ENCODE data around the gene CREBL2. TPM values are rescaled to one million over a fixed set of nuclear protein-coding genes. Genes with fewer than 3 reads are reported as not detected.
A peak's percentile ranks its signal among the peaks of the same experiment; 100 is the strongest.
"Not testable (repeated sequence)": the region's sequence is repeated elsewhere in the genome, so short reads cannot be mapped to it uniquely, and the experiment has no call there.

Gene CREBL2
- total RNA-seq = 10 to 100 TPM; 35.1 to 35.5 TPM
- 10 to 100 TPM; 36.5 to 46.8 (median 44.7) TPM for polyA plus RNA-seq
- total RNA-seq = 37.6 to 102 (median 53.6) reads per million in 6 experiments

GRCh38 chr12:12611512-12612306 lies at the start of gene CREBL2:
Gene CREBL2 (plus strand): TSS chr12:12611876. CDS start chr12:12612173, 297 bp downstream.
- peak within 1 kb of the TSS; percentile 89 to 100 (median 99) for H3K27ac Mint-ChIP-seq
- H3K27me3 Mint-ChIP-seq = no peaks in the 10 kb centered on the region
- H3K9me3 Mint-ChIP-seq = no peaks in the 10 kb centered on the region
- H3K4me1 Mint-ChIP-seq = peaks cover 19 to 66% (median 54%) of the 10 kb centered on the region in 4 donors
- POLR2A ChIA-PET = interaction anchor here (0.6 to 4.0 kb wide), 18 partner anchors 10 to 255 kb away, joined by 3 to 25 read pairs (median 4); partner anchors contain the start of genes BORCS5 and DUSP16
- H3K36me3 Mint-ChIP-seq = peaks cover 0 to 17% (median 3%) of the 10 kb centered on the region in 3 donors
- peak within 1 kb of the TSS; percentile 87 to 99 (median 92) for H3K4me3 Mint-ChIP-seq
- DNase-seq (peak; percentile 74 to 93 (median 88)), ATAC-seq (peak; percentile 89)

DNA sequence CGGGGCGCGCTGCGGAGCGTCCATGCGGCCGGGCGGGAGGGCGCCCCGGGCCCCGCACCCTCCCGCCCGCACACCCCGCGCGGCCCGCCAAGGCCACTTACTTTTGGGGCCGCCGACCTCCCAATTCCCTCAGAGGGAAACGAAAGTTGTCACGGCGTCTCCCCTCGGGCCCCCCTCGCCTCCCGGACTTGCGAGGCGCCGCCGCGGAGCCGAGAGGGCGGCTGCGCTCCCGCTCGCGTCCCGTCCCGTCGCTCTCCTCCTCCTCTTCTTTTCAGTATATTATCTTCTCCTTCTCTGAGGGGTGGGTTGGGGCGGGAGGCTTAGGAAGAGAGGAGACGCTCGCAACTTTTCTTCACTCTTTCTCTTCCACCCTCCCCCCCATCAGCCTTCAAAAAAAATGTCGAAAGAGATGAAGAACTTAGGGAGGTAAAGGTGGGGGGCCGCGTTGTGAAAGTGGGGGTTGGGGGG lies 49.6 kb upstream of the CREBL2 start:
- H3K4me1 Mint-ChIP-seq = peaks cover 12 to 40% (median 31%) of the 10 kb centered on the region in 4 donors

DNA sequence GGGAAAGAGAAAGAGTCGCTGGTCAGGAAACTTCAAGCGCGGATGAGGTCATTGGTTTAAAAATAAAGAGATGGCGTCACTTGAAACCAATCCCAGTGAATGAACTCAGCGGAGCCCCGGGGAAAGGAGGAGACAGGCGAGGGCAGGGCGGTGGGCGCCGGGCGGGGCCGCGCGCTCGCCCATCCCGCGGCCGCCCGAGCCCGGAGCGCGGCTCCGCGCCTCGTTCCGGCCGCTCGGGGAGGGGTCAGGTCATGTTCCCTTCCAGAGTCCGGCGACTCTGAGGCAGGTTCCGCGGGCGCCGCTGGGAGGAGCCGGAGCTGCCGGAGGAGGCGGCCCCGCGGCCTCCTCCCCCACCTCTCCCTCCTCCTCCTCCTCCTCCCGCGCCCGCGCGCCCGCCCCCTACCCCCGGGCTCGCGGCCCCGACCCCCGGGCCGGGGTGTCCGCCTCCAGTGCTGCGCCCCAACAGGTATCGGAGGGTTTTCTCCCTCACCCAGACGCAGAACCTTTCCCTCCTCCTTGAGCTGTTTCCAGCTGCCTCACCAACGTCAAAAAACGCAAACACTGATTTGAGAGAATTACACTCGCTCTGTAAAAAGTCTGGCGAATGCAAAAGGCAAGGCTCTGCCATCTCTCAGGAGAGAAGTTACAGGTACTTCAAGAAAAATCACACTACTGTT lies 49.0 kb upstream of the CREBL2 start, which contains the start of gene DUSP16:
TSS of gene DUSP16 (minus strand) at position 279 of the 677 bp plus-strand sequence. CDS start 41,765 bp downstream, outside the sequence.
- POLR2A ChIA-PET = interaction anchor here (0.6 to 3.9 kb wide), 23 partner anchors 8 to 649 kb away, joined by 3 to 18 read pairs (median 4); partner anchors contain the start of genes BORCS5 and CREBL2
- Mint-ChIP-seq H3K4me3 (peak within 1 kb of the TSS; percentile 85 to 95 (median 94)), H3K4me1 (peaks cover 11 to 37% (median 30%) of the 10 kb centered on the region in 4 donors), H3K9me3 (peaks cover 0 to 5% (median 0%) of the 10 kb centered on the region in 9 donors), H3K27me3 (no peaks in the 10 kb centered on the region), H3K27ac (peak within 1 kb of the TSS; percentile 93 to 99 (median 98)), H3K36me3 (peaks cover 0 to 3% (median 0%) of the 10 kb centered on the region in 3 donors)
- DNase-seq = peak; percentile 57 to 92 (median 84)
- ATAC-seq = peak; percentile 69 to 70

More for the DNA sequence above, 49.6 kb upstream of the CREBL2 start:
- Mint-ChIP-seq H3K36me3 (peaks cover 0 to 3% (median 0%) of the 10 kb centered on the region in 3 donors), H3K27me3 (no peaks in the 10 kb centered on the region), H3K4me3 (peak overlapping the region; percentile 80 to 94 (median 89)), H3K27ac (peak overlapping the region; percentile 92 to 99 (median 96)), H3K9me3 (peaks cover 0 to 5% (median 0%) of the 10 kb centered on the region in 9 donors)
- ATAC-seq = peak in 1 of 2 donors; percentile 5
- POLR2A ChIA-PET = interaction anchor here (1.0 to 3.9 kb wide), 16 partner anchors 11 to 205 kb away, joined by 3 to 18 read pairs (median 6); partner anchors contain the start of genes BORCS5, CDKN1B and GPR19
- DNase-seq = peak in 5 of 10 donors; percentile 19 to 72 (median 37)

DNA sequence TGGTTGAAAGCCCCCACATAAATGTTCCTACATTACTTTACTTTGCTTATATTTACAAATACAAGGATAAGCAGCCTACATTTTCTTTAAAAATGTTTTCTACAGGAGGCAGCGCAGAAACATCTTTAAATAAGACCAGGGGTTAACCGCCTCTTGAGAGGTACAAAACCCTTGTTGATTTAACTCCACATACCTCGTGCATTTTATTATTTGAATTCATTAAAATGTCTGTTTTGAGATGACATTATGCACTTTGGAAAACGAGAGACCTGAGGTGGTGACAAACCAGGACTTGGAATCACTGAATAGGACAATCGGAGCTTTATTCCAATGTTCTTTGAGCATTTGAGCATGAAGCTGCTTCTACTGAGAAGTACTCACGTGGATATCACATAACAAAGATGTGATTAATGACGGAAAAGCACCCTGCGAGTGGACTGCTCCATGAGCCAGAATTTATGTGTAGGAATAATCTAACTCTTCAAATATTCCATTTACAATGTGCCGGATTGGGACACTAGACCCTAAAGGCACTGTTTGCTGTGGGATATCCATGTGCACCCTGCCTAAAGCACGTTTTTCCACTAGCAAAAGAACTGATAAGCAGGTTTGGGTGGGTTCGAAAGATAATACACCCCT lies 48.3 kb upstream of the CREBL2 start:
- ATAC-seq = no peak
- H3K4me3 Mint-ChIP-seq = peak overlapping the region; percentile 81 to 95 (median 94)
- H3K27ac Mint-ChIP-seq = peak overlapping the region; percentile 93 to 99 (median 98)
- POLR2A ChIA-PET = interaction anchor here (0.5 to 3.9 kb wide), 25 partner anchors 8 to 648 kb away, joined by 3 to 18 read pairs (median 4); partner anchors contain the start of genes BORCS5 and CREBL2
- peaks cover 7 to 31% (median 28%) of the 10 kb centered on the region in 4 donors for H3K4me1 Mint-ChIP-seq
- peaks cover 0 to 5% (median 0%) of the 10 kb centered on the region in 9 donors for H3K9me3 Mint-ChIP-seq
- no peaks in the 10 kb centered on the region for H3K27me3 Mint-ChIP-seq
- peaks cover 0 to 3% (median 0%) of the 10 kb centered on the region in 3 donors for H3K36me3 Mint-ChIP-seq
- DNase-seq = no peak

DNA sequence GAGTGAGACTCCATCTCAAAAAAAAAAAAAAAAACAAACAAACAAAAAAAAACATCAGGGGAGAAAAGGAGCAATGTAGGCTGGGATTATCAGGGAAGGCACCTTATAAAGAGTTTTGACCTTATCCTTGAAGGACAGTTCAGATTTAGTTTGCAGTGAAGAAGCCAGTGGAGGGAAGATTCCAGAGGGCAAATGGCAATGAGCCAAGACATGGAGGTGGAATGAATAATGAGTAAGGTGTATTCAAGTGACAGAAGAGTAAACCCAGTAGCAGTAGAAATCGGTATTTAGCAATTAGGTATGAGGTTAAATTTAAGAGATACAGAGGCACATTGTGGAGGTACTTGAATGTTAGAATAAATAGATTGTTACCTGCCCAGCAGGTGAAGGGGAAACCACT lies 46.8 kb upstream of the CREBL2 start:
- H3K4me1 Mint-ChIP-seq = peaks cover 3 to 22% (median 17%) of the 10 kb centered on the region in 4 donors
- H3K27me3 Mint-ChIP-seq = no peaks in the 10 kb centered on the region
- peak overlapping the region in 3 of 10 donors; percentile 47 to 84 (median 81) for H3K27ac Mint-ChIP-seq
- DNase-seq = no peak
- POLR2A ChIA-PET = no interaction called here
- peaks cover 0 to 5% (median 0%) of the 10 kb centered on the region in 9 donors for H3K9me3 Mint-ChIP-seq
- ATAC-seq = no peak
- H3K4me3 Mint-ChIP-seq = no peak overlapping the region
- H3K36me3 Mint-ChIP-seq = peaks cover 0 to 3% (median 0%) of the 10 kb centered on the region in 3 donors

- DNase-seq, H3K9me3 Mint-ChIP-seq, ATAC-seq, H3K36me3 Mint-ChIP-seq, H3K4me3 Mint-ChIP-seq, POLR2A ChIA-PET, H3K27me3 Mint-ChIP-seq, H3K27ac Mint-ChIP-seq: not testable (repeated sequence)
- H3K4me1 Mint-ChIP-seq = peaks cover 0 to 15% (median 9%) of the 10 kb centered on the region in 4 donors
These were observed 45.7 kb upstream of the CREBL2 start for GRCh38 chr12:12565971-12566370.

- no peak overlapping the region for H3K4me3 Mint-ChIP-seq
- ATAC-seq (no peak), DNase-seq (no peak)
- peaks cover 0 to 2% (median 0%) of the 10 kb centered on the region in 3 donors for H3K36me3 Mint-ChIP-seq
- no peak overlapping the region for H3K27ac Mint-ChIP-seq
- H3K9me3 Mint-ChIP-seq = no peaks in the 10 kb centered on the region
- H3K27me3 Mint-ChIP-seq = no peaks in the 10 kb centered on the region
- peaks cover 0 to 9% (median 0%) of the 10 kb centered on the region in 4 donors for H3K4me1 Mint-ChIP-seq
- POLR2A ChIA-PET = interaction anchor here (0.7 to 1.1 kb wide), 3 partner anchors 10 to 1298 kb away, joined by 3 to 6 read pairs (median 4); partner anchors contain the start of gene DUSP16
These were observed 39.0 kb upstream of the CREBL2 start for GRCh38 chr12:12572659-12573058.

GRCh38 chr12:12577786-12578185 lies 33.9 kb upstream of the CREBL2 start:
- POLR2A ChIA-PET = interaction anchor here (0.6 kb wide), 1 partner anchor 16 kb away, joined by 3 read pairs; no protein-coding TSS in a partner anchor
- H3K27me3 Mint-ChIP-seq = peaks cover 0 to 2% (median 0%) of the 10 kb centered on the region in 5 donors
- peaks cover 0 to 2% (median 0%) of the 10 kb centered on the region in 3 donors for H3K36me3 Mint-ChIP-seq
- ATAC-seq = no peak
- H3K27ac Mint-ChIP-seq = no peak overlapping the region
- DNase-seq = no peak
- H3K4me1 Mint-ChIP-seq = peaks cover 0 to 8% (median 1%) of the 10 kb centered on the region in 4 donors
- no peak overlapping the region for H3K4me3 Mint-ChIP-seq
- H3K9me3 Mint-ChIP-seq = no peaks in the 10 kb centered on the region

DNA sequence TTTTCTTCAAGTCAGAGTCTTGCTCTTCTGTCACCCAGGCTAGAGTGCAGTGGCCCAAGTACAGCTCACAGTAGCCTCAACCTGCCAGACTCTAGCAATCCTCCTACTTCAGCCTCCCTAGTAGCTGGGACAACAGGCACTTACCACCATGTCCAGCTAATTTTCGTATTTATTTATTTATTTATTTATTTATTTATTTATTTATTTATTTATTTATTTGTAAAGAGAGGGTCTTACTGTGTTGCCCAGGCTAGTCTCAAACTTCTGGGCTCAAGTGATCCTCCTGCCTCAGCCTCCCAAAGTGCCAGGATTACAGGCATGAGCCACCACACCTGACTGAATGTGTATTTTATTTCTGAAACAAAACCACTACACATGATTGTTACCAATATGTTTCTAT lies 31.0 kb upstream of the CREBL2 start:
- H3K27me3 Mint-ChIP-seq, ATAC-seq, POLR2A ChIA-PET, DNase-seq, H3K4me3 Mint-ChIP-seq, H3K4me1 Mint-ChIP-seq, H3K9me3 Mint-ChIP-seq, H3K36me3 Mint-ChIP-seq, H3K27ac Mint-ChIP-seq: not testable (repeated sequence)

DNA sequence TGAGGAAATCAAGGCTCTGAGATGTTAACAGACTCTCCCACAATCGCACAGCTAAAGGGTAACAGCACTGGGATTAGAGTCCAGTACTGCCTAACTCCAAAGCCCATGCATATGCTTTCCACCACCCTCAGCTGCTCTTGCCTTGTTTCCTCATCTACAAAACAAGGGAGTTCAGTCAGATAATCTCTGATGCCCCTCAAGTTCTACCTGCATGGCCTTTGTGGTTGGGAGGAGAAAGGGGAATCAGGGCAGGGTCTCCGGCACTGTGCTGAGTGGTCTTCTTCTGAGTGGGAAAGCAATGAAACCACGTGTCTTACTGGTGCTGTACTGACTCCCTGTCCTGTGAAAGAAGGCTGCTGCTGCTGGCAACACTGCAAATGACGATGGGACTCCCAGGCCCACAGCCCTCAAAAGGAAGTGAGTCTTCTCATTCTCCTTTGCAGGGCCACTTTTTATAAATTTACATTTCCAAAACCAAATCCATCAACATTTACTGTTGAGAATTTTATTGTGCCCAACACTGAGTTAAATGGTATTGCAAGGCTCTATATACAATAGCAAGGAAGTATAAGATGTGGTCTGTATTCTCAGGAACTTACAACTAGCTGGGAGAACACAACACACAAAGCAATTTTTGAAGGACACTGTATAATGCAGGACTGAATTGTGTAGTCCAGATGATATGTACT lies 29.3 kb upstream of the CREBL2 start:
- Mint-ChIP-seq H3K36me3 (no peaks in the 10 kb centered on the region), H3K27me3 (peaks cover 0 to 6% (median 0%) of the 10 kb centered on the region in 5 donors), H3K4me3 (no peak overlapping the region), H3K4me1 (peaks cover 0 to 8% (median 0%) of the 10 kb centered on the region in 4 donors), H3K27ac (no peak overlapping the region), H3K9me3 (no peaks in the 10 kb centered on the region)
- DNase-seq (no peak), ATAC-seq (no peak)
- POLR2A ChIA-PET = no interaction called here

- Mint-ChIP-seq H3K4me1 (peaks cover 0 to 8% (median under 1%) of the 10 kb centered on the region in 4 donors), H3K36me3 (no peaks in the 10 kb centered on the region), H3K4me3 (no peak overlapping the region), H3K27me3 (peaks cover 0 to 6% (median under 1%) of the 10 kb centered on the region in 5 donors), H3K9me3 (no peaks in the 10 kb centered on the region), H3K27ac (no peak overlapping the region)
- no peak for ATAC-seq
- POLR2A ChIA-PET = no interaction called here
- DNase-seq = no peak
These were observed 28.8 kb upstream of the CREBL2 start for GRCh38 chr12:12582895-12583303.
